BJ (cell line): ENCODE data around the gene CTNNA2. TPM values are rescaled to one million over a fixed set of nuclear protein-coding genes. Genes with fewer than 3 reads are reported as not detected.

Source experiments
- CTCF ChIA-PET: fragments of 350-600 bp; formaldehyde crosslinking; extraction: SDS; loops from one replicate; lab custom pipeline; 2021; ENCODE audit warnings: antibody characterized with exemption, inconsistent platforms; lab: Yijun Ruan, JAX
- POLR2A ChIA-PET: fragments of 300-600 bp; sonication (Branson Sonifier 250); formaldehyde crosslinking; extraction: SDS; loops from one replicate; lab custom pipeline; 2021; ENCODE audit warnings: antibody characterized with exemption; lab: Charles Lee
- DNase-seq: peaks from one replicate; pipeline ENCODE4 v3.0.0-alpha.2; 2011; ENCODE audit warnings: low read depth
- H3K27me3 ChIP-seq: 2 replicates; pipeline ENCODE4 v1.6.0; 2011; ENCODE audit warnings: low read length; ENCODE audit not compliant: control insufficient read depth, insufficient read depth
- H3K36me3 ChIP-seq: 2 replicates; pipeline ENCODE4 v1.5.1; 2011; ENCODE audit warnings: low read length; ENCODE audit not compliant: control insufficient read depth, insufficient read depth
- H3K4me3 ChIP-seq: 2 replicates; pipeline ENCODE4 v1.5.1; 2011; ENCODE audit warnings: low read depth, mild to moderate bottlenecking, control low read depth, low read length
- polyA plus RNA-seq: library from polyadenylated mRNA; depleted of rRNA; stranded (reverse); fragments of >200 nt; gene quantifications from 2 replicates; pipeline ENCODE4 v1.2.3, GENCODE V29; 2011
- TF ChIP-seq, protein P1 (sequence below): IDR thresholded peaks from 2 replicates; pipeline ENCODE4 v1.5.1; 2011; ENCODE audit warnings: low read depth, mild to moderate bottlenecking, control low read depth, inconsistent platforms, low read length, moderate library complexity; ENCODE audit not compliant: insufficient read depth

CTNNA2 gene
- polyA plus RNA-seq, 1 experiment: not detected

DNA sequence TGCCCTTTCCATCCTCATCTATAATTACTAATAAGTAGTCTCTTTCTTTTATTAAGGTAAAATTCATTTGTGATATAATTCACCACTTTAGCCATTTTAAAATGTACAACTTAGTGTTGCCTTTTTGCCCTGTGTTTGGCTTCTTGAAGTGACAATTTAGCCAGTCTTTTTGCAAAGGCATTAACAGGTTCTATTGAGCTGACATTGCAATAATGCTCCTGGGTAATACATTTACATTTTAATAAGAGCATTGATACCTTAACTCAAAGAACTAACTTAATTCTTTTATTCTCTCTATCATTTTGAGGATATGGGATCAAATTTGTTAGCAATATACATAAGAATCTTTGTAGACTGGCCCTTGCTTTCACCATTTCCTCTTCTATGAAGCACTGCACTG is 549.4 kb downstream of the CTNNA2 start:
- Histone ChIP-seq H3K27me3 (no peaks in the 10 kb centered on the region), H3K4me3 (no peak overlapping the region), H3K36me3 (no peaks in the 10 kb centered on the region)
- TF ChIP-seq, protein P1, sequence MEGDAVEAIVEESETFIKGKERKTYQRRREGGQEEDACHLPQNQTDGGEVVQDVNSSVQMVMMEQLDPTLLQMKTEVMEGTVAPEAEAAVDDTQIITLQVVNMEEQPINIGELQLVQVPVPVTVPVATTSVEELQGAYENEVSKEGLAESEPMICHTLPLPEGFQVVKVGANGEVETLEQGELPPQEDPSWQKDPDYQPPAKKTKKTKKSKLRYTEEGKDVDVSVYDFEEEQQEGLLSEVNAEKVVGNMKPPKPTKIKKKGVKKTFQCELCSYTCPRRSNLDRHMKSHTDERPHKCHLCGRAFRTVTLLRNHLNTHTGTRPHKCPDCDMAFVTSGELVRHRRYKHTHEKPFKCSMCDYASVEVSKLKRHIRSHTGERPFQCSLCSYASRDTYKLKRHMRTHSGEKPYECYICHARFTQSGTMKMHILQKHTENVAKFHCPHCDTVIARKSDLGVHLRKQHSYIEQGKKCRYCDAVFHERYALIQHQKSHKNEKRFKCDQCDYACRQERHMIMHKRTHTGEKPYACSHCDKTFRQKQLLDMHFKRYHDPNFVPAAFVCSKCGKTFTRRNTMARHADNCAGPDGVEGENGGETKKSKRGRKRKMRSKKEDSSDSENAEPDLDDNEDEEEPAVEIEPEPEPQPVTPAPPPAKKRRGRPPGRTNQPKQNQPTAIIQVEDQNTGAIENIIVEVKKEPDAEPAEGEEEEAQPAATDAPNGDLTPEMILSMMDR: no peak
- POLR2A ChIA-PET: no interaction called here
- no peak for DNase-seq
- CTCF ChIA-PET: interaction anchor here (0.6 to 2.6 kb wide), 2 partner anchors 10 to 474 kb away, joined by 3 to 10 read pairs; no protein-coding TSS in a partner anchor

DNA sequence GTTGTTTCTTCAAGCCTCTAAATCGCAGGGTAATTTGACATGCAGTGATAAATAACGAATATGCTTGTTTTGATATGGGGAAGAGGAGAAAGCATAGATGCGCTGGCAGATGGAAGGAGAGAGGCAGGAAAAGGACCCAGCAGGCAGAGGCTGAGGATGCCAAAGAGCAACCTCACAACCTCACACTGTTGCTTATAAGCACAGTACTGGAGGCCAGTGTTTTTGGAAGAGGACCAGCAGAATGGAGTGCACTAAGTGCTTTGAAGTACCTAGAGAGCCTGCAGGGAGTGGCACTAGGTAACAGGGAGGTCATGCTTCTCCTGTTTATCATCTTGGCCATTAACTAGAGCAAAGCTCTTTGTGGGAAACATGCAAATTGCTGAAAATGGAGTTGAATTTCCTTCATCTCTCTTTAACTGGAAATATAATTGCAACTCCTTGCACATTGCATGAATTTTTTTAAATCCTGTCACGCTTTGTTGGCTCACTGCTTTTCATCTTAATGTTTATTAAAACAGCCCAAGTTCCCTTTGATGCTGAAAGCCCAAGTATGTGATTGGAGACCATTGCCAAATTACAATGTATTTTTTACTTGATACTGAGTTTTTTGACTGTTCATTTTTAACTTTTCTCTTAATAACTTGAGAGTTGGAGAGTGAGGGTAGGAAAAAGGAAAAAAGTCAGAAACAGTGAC is 555.3 kb downstream of the CTNNA2 start:
- DNase-seq: no peak
- Histone ChIP-seq H3K36me3 (no peaks in the 10 kb centered on the region), H3K27me3 (no peaks in the 10 kb centered on the region), H3K4me3 (no peak overlapping the region)
- TF ChIP-seq, protein P1: no peak
- ChIA-PET CTCF (no interaction called here), POLR2A (interaction anchor here (0.5 kb wide), 1 partner anchor 13 kb away, joined by 6 read pairs; no protein-coding TSS in a partner anchor)

DNA sequence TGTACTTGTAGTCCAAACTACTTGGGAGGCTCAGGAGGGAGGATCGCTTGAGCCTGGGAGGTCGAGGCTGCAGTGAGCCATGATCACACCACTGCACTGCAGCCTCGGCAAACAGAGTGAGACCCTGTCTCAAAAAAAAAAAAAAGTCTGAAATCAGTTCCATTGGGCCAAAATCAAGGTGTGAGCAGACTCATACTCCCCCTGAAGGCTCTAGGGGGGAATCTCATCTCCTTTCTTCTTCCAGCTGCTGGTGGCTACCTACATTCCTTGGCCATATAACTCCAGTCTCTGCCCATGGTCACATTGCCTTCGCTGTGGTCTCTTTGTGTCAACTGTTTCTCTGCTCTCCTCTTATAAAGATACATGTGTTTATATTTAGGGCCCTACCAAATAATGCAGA is 557.7 kb downstream of the CTNNA2 start:
- no peak overlapping the region for H3K4me3 ChIP-seq
- DNase-seq: no peak
- ChIA-PET POLR2A (no interaction called here), CTCF (interaction anchor here (1.1 to 6.7 kb wide), 4 partner anchors 10 to 172 kb away, joined by 3 to 89 read pairs (median 12); no protein-coding TSS in a partner anchor)
- TF ChIP-seq, protein P1: no peak
- H3K36me3 ChIP-seq: no peaks in the 10 kb centered on the region
- no peaks in the 10 kb centered on the region for H3K27me3 ChIP-seq

DNA sequence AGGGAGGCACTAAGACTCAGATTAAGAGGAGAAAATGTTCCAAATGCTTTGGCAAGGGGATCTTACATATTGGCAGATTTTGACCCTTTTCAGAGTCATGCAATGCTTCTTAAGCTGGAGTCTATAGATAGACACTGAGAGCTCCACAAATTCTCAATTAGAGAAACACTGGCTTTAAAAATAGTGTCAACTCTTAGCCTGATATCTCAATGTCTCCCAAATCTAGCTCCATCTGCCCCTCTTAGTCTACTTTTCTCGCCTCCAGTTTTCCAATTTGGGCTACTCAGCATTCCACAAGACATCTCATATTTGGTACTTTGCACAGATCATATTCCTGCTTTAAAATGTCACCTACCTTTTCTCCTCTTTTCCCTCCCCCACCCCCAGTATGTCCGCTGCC is 559.1 kb downstream of the CTNNA2 start:
- TF ChIP-seq, protein P1: no peak
- no peak for DNase-seq
- CTCF ChIA-PET: interaction anchor here (0.9 to 6.7 kb wide), 9 partner anchors 8 to 171 kb away, joined by 3 to 89 read pairs (median 4); no protein-coding TSS in a partner anchor
- POLR2A ChIA-PET: interaction anchor here (0.6 kb wide), 1 partner anchor 46 kb away, joined by 3 read pairs; no protein-coding TSS in a partner anchor
- H3K36me3 ChIP-seq: no peaks in the 10 kb centered on the region
- H3K4me3 ChIP-seq: no peak overlapping the region
- no peaks in the 10 kb centered on the region for H3K27me3 ChIP-seq

DNA sequence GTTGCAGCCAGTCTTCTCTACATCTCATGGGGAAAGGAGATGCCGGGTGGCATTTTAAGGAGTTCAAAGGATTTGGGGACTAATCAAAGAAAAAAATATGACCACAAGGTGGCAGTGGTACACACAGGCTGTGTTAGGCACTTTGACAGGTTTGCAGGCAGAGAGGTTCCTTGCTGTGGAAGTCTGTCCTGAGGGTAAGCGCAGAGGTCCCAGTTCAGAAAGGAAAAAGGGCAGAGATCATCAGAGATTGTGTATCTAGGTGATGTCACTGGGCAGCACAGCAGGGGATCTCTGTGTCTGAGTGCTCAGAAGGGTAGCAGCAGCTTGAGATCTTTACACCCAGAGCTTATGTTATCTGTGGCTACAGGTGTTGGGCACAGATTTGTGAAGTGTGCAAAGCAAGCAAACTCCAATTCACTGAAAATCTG is 560.3 kb downstream of the CTNNA2 start:
- Histone ChIP-seq H3K4me3 (no peak overlapping the region), H3K36me3 (no peaks in the 10 kb centered on the region), H3K27me3 (no peaks in the 10 kb centered on the region)
- CTCF ChIA-PET: interaction anchor here (0.6 to 6.7 kb wide), 23 partner anchors 11 to 426 kb away, joined by 3 to 89 read pairs (median 4); no protein-coding TSS in a partner anchor
- POLR2A ChIA-PET: no interaction called here
- DNase-seq: no peak
- TF ChIP-seq, protein P1: peak; percentile 76
